ENCODE data around the gene ALMS1.
"Not testable (repeated sequence)": the region's sequence is repeated elsewhere in the genome, so short reads cannot be mapped to it uniquely, and the experiment has no call there.

The ALMS1 gene

GRCh38 chr2:73402386-73403103, 16.9 kb downstream of the ALMS1 start:
- no peak for DNase-seq (ENCODE audit: low spot score)

- DNase-seq (ENCODE audit: low spot score) = no peak
Measured at GRCh38 chr2:73403237-73403636, 17.6 kb downstream of the ALMS1 start.

- no peak for DNase-seq (ENCODE audit: low spot score)
Measured at GRCh38 chr2:73404409-73404808, 18.8 kb downstream of the ALMS1 start.

GRCh38 chr2:73406996-73407395, 21.4 kb downstream of the ALMS1 start:
- DNase-seq (ENCODE audit: low spot score) = no peak

DNA sequence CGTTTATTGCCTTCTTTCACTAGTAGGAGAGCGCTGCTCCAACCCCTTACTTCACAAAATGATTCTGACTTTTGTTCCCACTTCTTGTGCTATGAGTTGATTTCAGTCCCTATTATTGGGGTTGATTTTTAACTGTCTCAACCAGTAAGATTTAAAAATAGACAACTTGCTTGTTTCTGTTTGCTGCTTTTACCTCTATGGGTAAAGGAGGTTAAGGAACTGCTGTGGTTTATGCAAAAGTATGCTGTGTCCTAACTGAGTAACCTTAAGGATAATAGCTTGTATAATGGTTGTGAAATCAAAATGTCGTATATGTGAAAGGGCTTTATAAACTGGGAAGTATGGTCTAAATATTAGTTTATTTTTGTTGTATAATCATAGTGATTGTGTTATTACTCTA, 22.6 kb downstream of the ALMS1 start:
- no peak for DNase-seq (ENCODE audit: low spot score)

DNA sequence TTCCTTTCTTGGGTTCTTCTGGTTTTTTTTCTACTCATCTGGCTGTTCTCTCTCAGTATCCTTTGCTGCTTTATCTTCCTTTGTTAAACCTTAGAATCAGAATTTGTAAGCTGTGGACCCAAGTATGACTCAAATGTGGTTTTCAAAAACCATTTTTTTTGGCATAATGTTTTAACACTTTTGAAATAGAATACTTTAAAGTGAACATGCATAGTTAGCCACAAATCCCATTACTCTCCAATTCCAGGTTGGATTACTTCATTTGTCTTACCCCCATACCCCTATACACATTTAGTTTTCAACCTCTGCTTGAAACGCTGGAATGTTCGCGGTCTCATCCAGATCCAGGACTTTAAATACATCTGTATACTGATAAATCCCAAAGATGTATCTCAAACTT, 29.1 kb downstream of the ALMS1 start:
- DNase-seq (ENCODE audit: low spot score) = no peak

GRCh38 chr2:73415906-73416305, 30.3 kb downstream of the ALMS1 start:
- no peak for DNase-seq (ENCODE audit: low spot score)

- DNase-seq (ENCODE audit: low spot score) = no peak
Measured at GRCh38 chr2:73418343-73418742, 32.7 kb downstream of the ALMS1 start.

- DNase-seq (ENCODE audit: low spot score) = no peak
Measured at GRCh38 chr2:73423913-73424312, 38.3 kb downstream of the ALMS1 start.

- DNase-seq (ENCODE audit: low spot score) = no peak
Measured at GRCh38 chr2:73426176-73426575, 40.5 kb downstream of the ALMS1 start.

DNA sequence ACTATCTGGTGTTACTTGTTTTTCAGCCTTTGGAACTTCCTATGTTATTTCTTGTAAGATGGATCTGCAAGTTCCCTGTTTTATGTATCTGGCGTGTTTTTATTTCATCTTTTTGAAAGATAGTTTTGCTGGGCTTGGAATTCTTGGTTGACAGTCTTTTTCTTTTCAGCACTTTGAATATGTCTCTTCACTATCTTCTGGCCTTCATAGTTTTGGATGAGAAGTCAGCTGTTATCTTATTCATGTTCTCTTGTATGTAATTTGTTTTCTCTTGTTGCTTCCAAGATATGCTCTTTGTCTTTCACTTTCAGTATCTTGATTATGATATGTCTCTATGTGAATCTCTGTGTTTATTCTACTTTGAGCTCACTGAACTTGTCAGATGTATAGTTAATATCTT, 50.4 kb downstream of the ALMS1 start:
- no peak for DNase-seq (ENCODE audit: low spot score)

DNA sequence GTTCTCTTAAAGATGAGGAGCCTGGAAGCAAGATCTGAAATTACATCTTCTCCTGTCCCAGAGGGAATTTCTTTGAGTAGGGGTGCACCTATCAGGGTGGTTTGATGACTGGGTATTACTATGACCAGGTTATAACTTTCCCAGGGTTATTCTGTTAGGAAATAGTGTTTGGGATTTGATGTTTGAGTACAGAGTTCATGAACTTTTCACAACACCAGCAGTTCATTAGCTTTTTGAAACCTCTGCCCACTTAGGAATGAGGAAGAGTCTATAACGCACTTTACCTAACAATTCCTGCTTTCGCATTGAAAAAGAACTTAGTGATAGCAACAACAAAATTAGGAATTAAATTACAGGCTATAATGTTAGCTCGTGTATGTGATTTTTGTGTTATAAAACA, 58.6 kb downstream of the ALMS1 start:
- DNase-seq (ENCODE audit: low spot score) = no peak

GRCh38 chr2:73448856-73449255, 63.2 kb downstream of the ALMS1 start:
- DNase-seq (ENCODE audit: low spot score) = no peak

GRCh38 chr2:73449404-73449803, 63.8 kb downstream of the ALMS1 start:
- no peak for DNase-seq (ENCODE audit: low spot score)

DNA sequence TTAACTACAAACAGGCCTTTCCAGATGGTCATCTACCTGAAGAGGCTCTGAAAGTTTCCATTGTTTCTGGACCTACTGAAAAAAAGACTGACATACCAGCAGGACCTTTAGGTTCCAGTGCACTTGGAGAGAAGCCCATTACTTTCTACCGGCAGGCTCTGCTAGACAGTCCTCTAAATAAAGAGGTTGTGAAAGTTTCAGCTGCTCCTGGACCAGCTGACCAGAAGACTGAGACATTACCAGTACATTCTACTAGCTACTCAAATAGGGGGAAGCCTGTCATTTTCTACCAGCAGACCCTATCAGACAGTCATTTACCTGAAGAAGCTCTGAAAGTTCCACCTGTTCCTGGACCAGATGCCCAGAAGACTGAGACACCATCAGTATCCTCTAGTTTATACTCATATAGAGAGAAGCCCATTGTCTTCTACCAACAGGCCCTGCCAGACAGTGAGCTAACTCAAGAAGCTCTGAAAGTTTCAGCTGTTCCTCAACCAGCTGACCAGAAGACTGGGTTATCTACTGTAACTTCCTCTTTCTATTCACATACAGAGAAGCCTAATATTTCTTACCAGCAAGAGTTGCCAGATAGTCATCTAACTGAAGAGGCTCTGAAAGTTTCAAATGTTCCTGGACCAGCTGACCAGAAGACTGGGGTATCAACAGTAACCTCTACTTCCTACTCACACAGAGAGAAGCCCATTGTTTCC, 65.8 kb downstream of the ALMS1 start:
- no peak for DNase-seq (ENCODE audit: low spot score)

GRCh38 chr2:73457982-73458381, 72.3 kb downstream of the ALMS1 start:
- no peak for DNase-seq (ENCODE audit: low spot score)

DNA sequence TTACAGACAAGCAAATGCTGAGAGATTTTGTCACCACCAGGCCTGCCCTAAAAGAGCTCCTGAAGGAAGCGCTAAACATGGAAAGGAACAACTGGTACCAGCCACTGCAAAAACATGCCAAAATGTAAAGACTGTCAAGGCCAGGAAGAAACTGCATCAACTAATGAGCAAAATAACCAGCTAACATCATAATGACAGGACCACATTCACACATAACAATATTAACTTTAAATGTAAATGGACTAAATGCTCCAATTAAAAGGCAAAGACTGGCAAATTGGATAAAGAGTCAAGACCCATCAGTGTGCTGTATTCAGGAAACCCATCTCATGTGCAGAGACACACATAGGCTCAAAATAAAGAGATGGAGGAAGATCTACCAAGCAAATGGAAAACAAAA, 76.8 kb downstream of the ALMS1 start:
- not testable (repeated sequence) for DNase-seq (ENCODE audit: low spot score)

- no peak for DNase-seq (ENCODE audit: low spot score)
Measured at GRCh38 chr2:73468376-73468775, 82.7 kb downstream of the ALMS1 start.

GRCh38 chr2:73483874-73484273, 98.2 kb downstream of the ALMS1 start:
- not testable (repeated sequence) for DNase-seq (ENCODE audit: low spot score)

GRCh38 chr2:73487112-73487657, 101.5 kb downstream of the ALMS1 start:
- DNase-seq (ENCODE audit: low spot score) = no peak

DNA sequence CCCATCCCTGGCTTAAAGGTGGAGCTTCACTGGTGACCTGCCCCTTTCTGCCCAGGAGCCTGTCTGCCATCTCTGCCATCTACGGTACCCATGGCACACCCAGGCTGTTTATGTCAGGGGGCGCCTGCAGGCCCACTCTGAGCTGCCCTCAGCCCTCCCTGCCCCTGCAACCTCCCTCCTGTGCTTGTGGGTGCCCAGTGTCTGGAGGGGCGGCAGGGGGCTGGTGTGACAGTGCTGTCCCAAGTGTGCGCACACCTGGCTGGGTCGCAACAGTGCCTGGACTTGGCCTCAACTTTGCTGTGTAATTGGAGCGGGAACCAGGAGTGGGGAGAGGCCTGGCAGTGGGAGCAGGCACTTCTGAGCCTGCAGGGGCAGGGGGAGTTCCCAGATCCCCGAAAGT, 102.4 kb downstream of the ALMS1 start:
- no peak for DNase-seq (ENCODE audit: low spot score)

DNA sequence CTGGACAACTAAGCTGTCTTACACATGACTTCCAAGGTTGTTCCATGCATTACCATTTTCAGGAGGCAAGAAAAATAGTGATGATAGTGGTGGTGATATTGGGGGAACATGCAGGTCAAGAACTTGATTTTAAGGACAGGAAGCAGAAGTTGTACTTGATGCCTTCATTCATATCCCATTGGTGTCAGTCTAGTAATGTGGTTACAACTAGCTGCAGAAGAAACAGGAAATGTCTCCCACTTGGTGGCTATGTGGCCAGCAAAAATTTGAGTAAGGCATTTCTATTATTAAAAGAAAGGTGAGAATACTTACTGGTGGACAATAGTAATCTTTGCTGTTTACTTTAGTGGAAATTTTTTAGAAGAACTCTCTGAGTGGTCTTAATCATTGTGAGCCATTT, 103.4 kb downstream of the ALMS1 start:
- no peak for DNase-seq (ENCODE audit: low spot score)

GRCh38 chr2:73494031-73494430, 108.4 kb downstream of the ALMS1 start:
- DNase-seq (ENCODE audit: low spot score) = peak; percentile 39
